IMR-90 (cell line): ENCODE results near the gene PKP3. TPM values are rescaled to one million over a fixed set of nuclear protein-coding genes. Genes with fewer than 3 reads are reported as not detected.

ENCODE experiments used
- ATAC-seq: fragments of 200-7000 bp; cut with Tn5 transposase; 2 replicates; pipeline ENCODE4 v1.9.1; 2020; ENCODE audit warnings: low read depth, mild to moderate bottlenecking, moderate library complexity
- BruUV-seq: library from RNA; stranded (reverse); fragments of 400-500 nt; replicated peaks from 2 replicates; lab custom pipeline; 2021; lab: Mats Ljungman, UMichigan
- CTCF ChIA-PET: fragments of 300-600 bp; formaldehyde crosslinking; extraction: SDS; loops from one replicate; lab custom pipeline; 2021; ENCODE audit warnings: antibody characterized with exemption; lab: Yijun Ruan, JAX
- POLR2A ChIA-PET: fragments of 300-600 bp; sonication (Branson Sonifier 250); formaldehyde crosslinking; loops from one replicate; lab custom pipeline; 2022; ENCODE audit warnings: antibody characterized with exemption; ENCODE audit not compliant: unreplicated experiment; lab: Charles Lee
- DNase-seq: peaks from one replicate; pipeline ENCODE4 v3.0.0; 2013
- H2AFZ ChIP-seq: replicated peaks from 2 replicates; pipeline ENCODE3; 2013; ENCODE audit warnings: low read length, mild to moderate bottlenecking; ENCODE audit not compliant: poor library complexity
- H2AK5ac ChIP-seq: 2 replicates; pipeline ENCODE4 v1.6.1; 2013; ENCODE audit warnings: low read depth, low read length, inconsistent platforms
- H2AK9ac ChIP-seq: replicated peaks from 2 replicates; pipeline ENCODE3; 2013; ENCODE audit warnings: mild to moderate bottlenecking, low read depth, low read length, moderate library complexity; ENCODE audit not compliant: poor library complexity
- H2BK120ac ChIP-seq: 2 replicates; pipeline ENCODE4 v1.6.1; 2013; ENCODE audit warnings: low read depth, low read length, inconsistent platforms
- H2BK15ac ChIP-seq: 3 replicates; pipeline ENCODE4 v1.6.1; 2013; ENCODE audit warnings: low read depth, low read length, inconsistent platforms
- H2BK20ac ChIP-seq: 2 replicates; pipeline ENCODE4 v1.6.1; 2013; ENCODE audit warnings: low read depth, mild to moderate bottlenecking, inconsistent platforms, low read length, moderate library complexity
- H2BK5ac ChIP-seq: 2 replicates; pipeline ENCODE4 v1.6.1; 2013; ENCODE audit warnings: mild to moderate bottlenecking, low read depth, low read length, inconsistent platforms; ENCODE audit not compliant: poor library complexity, severe bottlenecking
- H3K14ac ChIP-seq: replicated peaks from 2 replicates; pipeline ENCODE4 v1.6.1; 2013; ENCODE audit warnings: low read depth, low read length, inconsistent platforms
- H3K18ac ChIP-seq: 2 replicates; pipeline ENCODE4 v1.6.1; 2013; ENCODE audit warnings: low read depth, low read length, control low read depth
- H3K23ac ChIP-seq: 2 replicates; pipeline ENCODE4 v1.6.1; 2013; ENCODE audit warnings: low read depth, low read length, inconsistent platforms
- H3K27ac ChIP-seq: 2 replicates; pipeline ENCODE4 v1.5.1; 2013; ENCODE audit warnings: mild to moderate bottlenecking, control low read depth, low read length; ENCODE audit not compliant: insufficient read depth
- H3K27me3 ChIP-seq: 2 replicates; pipeline ENCODE4 v1.6.1; 2013; ENCODE audit warnings: low read length; ENCODE audit not compliant: control insufficient read depth, insufficient read depth
- H3K36me3 ChIP-seq: 2 replicates; pipeline ENCODE4 v1.6.1; 2013; ENCODE audit warnings: low read length, mixed read lengths; ENCODE audit not compliant: control insufficient read depth, insufficient read depth
- H3K4ac ChIP-seq: 2 replicates; pipeline ENCODE4 v1.6.1; 2013; ENCODE audit warnings: low read depth, low read length, inconsistent platforms
- H3K4me1 ChIP-seq: 2 replicates; pipeline ENCODE4 v1.6.1; 2013; ENCODE audit warnings: low read length, mixed read lengths; ENCODE audit not compliant: control insufficient read depth, insufficient read depth
- H3K4me2 ChIP-seq: 2 replicates; pipeline ENCODE4 v1.6.1; 2013; ENCODE audit warnings: low read depth, mild to moderate bottlenecking, control low read depth, low read length, moderate library complexity
- H3K4me3 ChIP-seq: 2 replicates; pipeline ENCODE4 v1.5.1; 2013; ENCODE audit warnings: low read depth, mild to moderate bottlenecking, control low read depth, low read length, moderate library complexity; ENCODE audit not compliant: insufficient read depth
- H3K56ac ChIP-seq: 2 replicates; pipeline ENCODE4 v1.6.1; 2013; ENCODE audit warnings: low read length, inconsistent platforms; ENCODE audit not compliant: insufficient read depth; ENCODE audit errors: extremely low read depth
- H3K79me1 ChIP-seq, 2 experiments: 2 replicates each; pipeline ENCODE4 v1.6.1; 2013; ENCODE audit warnings: low read length in 2 of 2, inconsistent platforms in 1 of 2, low read depth in 1 of 2
- H3K9ac ChIP-seq: 2 replicates; pipeline ENCODE4 v1.6.1; 2013; ENCODE audit warnings: low read depth, low read length, control low read depth
- H3K9me1 ChIP-seq: 2 replicates; pipeline ENCODE4 v1.6.1; 2013; ENCODE audit warnings: low read length, inconsistent platforms; ENCODE audit not compliant: insufficient read depth
- H3K9me3 ChIP-seq: 2 replicates; pipeline ENCODE4 v1.6.1; 2013; ENCODE audit warnings: low read length; ENCODE audit not compliant: control insufficient read depth, insufficient read depth
- H4K20me1 ChIP-seq: 2 replicates; pipeline ENCODE4 v1.6.1; 2013; ENCODE audit warnings: low read length, inconsistent platforms; ENCODE audit not compliant: insufficient read depth
- H4K5ac ChIP-seq: 2 replicates; pipeline ENCODE4 v1.6.1; 2013; ENCODE audit warnings: mild to moderate bottlenecking, low read depth, low read length, control low read depth
- H4K8ac ChIP-seq, 2 experiments: 2 replicates each; pipeline ENCODE4 v1.6.1; 2013; ENCODE audit warnings: low read depth in 2 of 2, low read length in 2 of 2, control low read depth in 1 of 2, inconsistent platforms in 1 of 2
- H4K91ac ChIP-seq: 2 replicates; pipeline ENCODE4 v1.6.1; 2013; ENCODE audit warnings: low read depth, low read length, inconsistent platforms; ENCODE audit not compliant: insufficient read depth
- CEBPB ChIP-seq: IDR thresholded peaks from 2 replicates; pipeline ENCODE4 v1.6.1; 2012; ENCODE audit warnings: low read depth, low read length, improper control_type of control experiment
- CHD1 ChIP-seq: IDR thresholded peaks from 2 replicates; pipeline ENCODE4 v1.6.1; 2012; ENCODE audit warnings: low read depth, low read length, improper control_type of control experiment
- FOS ChIP-seq: fragments of 150-350 bp; IDR thresholded peaks from 2 replicates; pipeline ENCODE4 v1.6.1; 2016; ENCODE audit warnings: low read depth, low read length
- MAFK ChIP-seq: IDR thresholded peaks from 2 replicates; pipeline ENCODE4 v1.6.1; 2012; ENCODE audit warnings: low read depth, low read length, improper control_type of control experiment
- MAZ ChIP-seq: IDR thresholded peaks from 2 replicates; pipeline ENCODE4 v1.6.1; 2012; ENCODE audit warnings: low read depth, mild to moderate bottlenecking, low read length, improper control_type of control experiment, moderate library complexity, borderline replicate concordance
- RCOR1 ChIP-seq: IDR thresholded peaks from 2 replicates; pipeline ENCODE4 v1.6.1; 2012; ENCODE audit warnings: mild to moderate bottlenecking, low read length, improper control_type of control experiment; ENCODE audit not compliant: insufficient replicate concordance
- RFX5 ChIP-seq: IDR thresholded peaks from 2 replicates; pipeline ENCODE4 v1.8.0; 2012; ENCODE audit warnings: low read depth, mild to moderate bottlenecking, low read length, moderate library complexity
- WGBS, 2 experiments: methylation state at CpG; one replicate each; pipeline versions ENCODE4 v1.1.5 to v1.1.7; 2013; ENCODE audit warnings: missing lambda C conversion rate in 2 of 2; ENCODE audit not compliant: insufficient read length in 1 of 2; ENCODE audit errors: extremely low coverage in 2 of 2; 5-methylcytosine and 5-hydroxymethylcytosine counted together
- dilution Hi-C: fragments of 300-500 bp; cut with HindIII; formaldehyde crosslinking; loops from one replicate; pipeline ENCODE4 v1.14.3; 2018; ENCODE audit warnings: low sequenced_read_pairs; ENCODE audit not compliant: unreplicated experiment
- in situ Hi-C: fragments of 300-500 bp; cut with MboI; formaldehyde crosslinking; loops from 3 replicates; pipeline ENCODE4 v1.14.3; 2019; ENCODE audit warnings: low sequenced_read_pairs, inconsistent platforms, mixed read lengths
- intact Hi-C: fragments of 100-400 bp; cut with micrococcal nuclease; formaldehyde crosslinking; loops from 2 replicates; pipeline ENCODE4 v1.10.0; 2022
- polyA plus RNA-seq, 3 experiments: library from polyadenylated mRNA; depleted of rRNA; stranded (reverse); fragments of >200 nt; gene quantifications; 2 replicates each; pipeline ENCODE4 v1.2.3, GENCODE V29; 2012; ENCODE audit warnings: low replicate concordance in 1 of 3
- total RNA-seq: library from RNA; depleted of rRNA; stranded (reverse); fragments of >200 nt; gene quantifications from 2 replicates; pipeline ENCODE4 v1.2.3, GENCODE V29; 2012
- TF ChIP-seq, protein P1 (sequence below): conservative IDR thresholded peaks from 2 replicates; pipeline ENCODE4 v1.5.1; 2012; ENCODE audit warnings: mild to moderate bottlenecking, low read depth, low read length, improper control_type of control experiment

The PKP3 gene
- total and polyA plus RNA-seq, 2 of the 4 experiments (the other 2 are of a cell fraction), result 1.5 to 2.2 TPM

DNA sequence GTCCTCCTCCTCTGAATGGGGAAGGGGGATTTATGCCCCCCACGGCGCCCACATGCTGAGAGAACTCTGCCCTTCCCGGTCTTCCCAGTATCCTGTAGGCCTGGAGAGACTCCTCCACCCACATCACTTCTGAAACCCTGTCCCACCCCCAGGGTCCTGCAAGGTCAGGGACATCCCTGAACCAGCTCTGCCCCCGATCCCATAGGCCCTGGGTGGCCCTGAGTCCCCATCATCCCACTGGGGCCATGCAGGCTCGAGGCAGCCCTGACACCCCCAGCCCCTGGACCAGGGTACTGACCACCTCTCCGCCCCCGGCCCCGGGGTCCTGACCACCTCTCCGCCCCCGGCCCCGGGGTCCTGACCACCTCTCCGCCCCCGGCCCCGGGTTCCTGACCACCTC lies 13.0 kb upstream of the PKP3 start:
- H3K27me3 ChIP-seq, result no peaks in the 10 kb centered on the region
- dilution Hi-C loops, result no loop called here
- H3K36me3 ChIP-seq, result peaks cover 28% of the 10 kb centered on the region; the same call in 1 of the 2 replicates
- no peak overlapping the region for H3K9ac ChIP-seq
- H3K23ac ChIP-seq, result no peak overlapping the region
- peaks cover 2% of the 10 kb centered on the region; the same call in 1 of the 2 replicates for H3K9me3 ChIP-seq
- no peak overlapping the region for H2BK20ac ChIP-seq
- in situ Hi-C loops, result no loop called here
- intact Hi-C loops, result no loop called here
- no peak for ATAC-seq
- H4K91ac ChIP-seq, result no peak overlapping the region
- BruUV-seq, result no TSS peak
- no peak overlapping the region for H2BK15ac ChIP-seq
- H3K79me1 ChIP-seq, result no peaks in the 10 kb centered on the region
- ChIA-PET POLR2A (no interaction called here), CTCF (no interaction called here)
- H4K5ac ChIP-seq, result no peak overlapping the region
- no peaks in the 10 kb centered on the region for H3K9me1 ChIP-seq
- H3K14ac ChIP-seq, result no peak overlapping the region
- H2AFZ ChIP-seq, result no peak overlapping the region
- no peak overlapping the region for H3K4ac ChIP-seq
- DNase-seq, result no peak
- H4K8ac ChIP-seq, result no peak overlapping the region
- no peak overlapping the region for H3K18ac ChIP-seq
- no peaks in the 10 kb centered on the region for H3K4me1 ChIP-seq
- H2AK9ac ChIP-seq, result no peak overlapping the region
- no peaks in the 10 kb centered on the region for H4K20me1 ChIP-seq
- no peak overlapping the region for H2AK5ac ChIP-seq
- TF ChIP-seq CEBPB, result no peak
- TF ChIP-seq, protein P1, sequence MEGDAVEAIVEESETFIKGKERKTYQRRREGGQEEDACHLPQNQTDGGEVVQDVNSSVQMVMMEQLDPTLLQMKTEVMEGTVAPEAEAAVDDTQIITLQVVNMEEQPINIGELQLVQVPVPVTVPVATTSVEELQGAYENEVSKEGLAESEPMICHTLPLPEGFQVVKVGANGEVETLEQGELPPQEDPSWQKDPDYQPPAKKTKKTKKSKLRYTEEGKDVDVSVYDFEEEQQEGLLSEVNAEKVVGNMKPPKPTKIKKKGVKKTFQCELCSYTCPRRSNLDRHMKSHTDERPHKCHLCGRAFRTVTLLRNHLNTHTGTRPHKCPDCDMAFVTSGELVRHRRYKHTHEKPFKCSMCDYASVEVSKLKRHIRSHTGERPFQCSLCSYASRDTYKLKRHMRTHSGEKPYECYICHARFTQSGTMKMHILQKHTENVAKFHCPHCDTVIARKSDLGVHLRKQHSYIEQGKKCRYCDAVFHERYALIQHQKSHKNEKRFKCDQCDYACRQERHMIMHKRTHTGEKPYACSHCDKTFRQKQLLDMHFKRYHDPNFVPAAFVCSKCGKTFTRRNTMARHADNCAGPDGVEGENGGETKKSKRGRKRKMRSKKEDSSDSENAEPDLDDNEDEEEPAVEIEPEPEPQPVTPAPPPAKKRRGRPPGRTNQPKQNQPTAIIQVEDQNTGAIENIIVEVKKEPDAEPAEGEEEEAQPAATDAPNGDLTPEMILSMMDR, result no peak
- TF ChIP-seq FOS, result no peak
- TF ChIP-seq MAZ, result no peak
- TF ChIP-seq CHD1, result no peak
- no peak for TF ChIP-seq RFX5
- TF ChIP-seq RCOR1, result no peak
- no peak for TF ChIP-seq MAFK
- no peak overlapping the region for H3K4me3 ChIP-seq
- H2BK5ac ChIP-seq, result no peak overlapping the region
- H3K27ac ChIP-seq, result no peak overlapping the region
- H2BK120ac ChIP-seq, result no peak overlapping the region
- H3K56ac ChIP-seq, result no peak overlapping the region
- no peak overlapping the region for H3K4me2 ChIP-seq
- no CpG with 5 or more reads among the region's 14 CpGs for WGBS, 2 experiments
